ENCODE results near the gene CBX3. TPM values are rescaled to one million over a fixed set of nuclear protein-coding genes. Genes with fewer than 3 reads are reported as not detected.

The CBX3 gene
- total and polyA plus RNA-seq, 2 experiments from 2014 or later, result 236 to 249 TPM

DNA sequence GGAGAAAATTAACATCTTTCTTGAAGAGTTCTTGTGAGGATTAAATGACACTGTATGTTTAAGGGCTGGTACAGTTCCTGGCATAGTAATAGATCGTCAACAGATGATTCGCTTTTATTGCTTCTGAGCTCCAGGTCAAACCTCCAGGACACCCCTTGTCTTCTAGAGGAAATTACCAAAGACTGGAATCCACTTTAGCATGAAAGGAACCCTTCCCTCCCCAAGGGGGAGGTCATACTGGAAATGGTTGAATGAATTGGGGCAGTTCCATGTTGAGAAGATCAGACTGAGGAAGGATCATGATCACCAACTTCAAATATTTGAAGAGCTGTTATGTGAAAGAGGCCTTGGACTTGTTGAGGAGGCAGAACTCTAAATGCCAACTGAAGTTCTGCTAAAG is 40.6 kb upstream of the CBX3 start (continued):
- TF ChIP-seq, protein P1, sequence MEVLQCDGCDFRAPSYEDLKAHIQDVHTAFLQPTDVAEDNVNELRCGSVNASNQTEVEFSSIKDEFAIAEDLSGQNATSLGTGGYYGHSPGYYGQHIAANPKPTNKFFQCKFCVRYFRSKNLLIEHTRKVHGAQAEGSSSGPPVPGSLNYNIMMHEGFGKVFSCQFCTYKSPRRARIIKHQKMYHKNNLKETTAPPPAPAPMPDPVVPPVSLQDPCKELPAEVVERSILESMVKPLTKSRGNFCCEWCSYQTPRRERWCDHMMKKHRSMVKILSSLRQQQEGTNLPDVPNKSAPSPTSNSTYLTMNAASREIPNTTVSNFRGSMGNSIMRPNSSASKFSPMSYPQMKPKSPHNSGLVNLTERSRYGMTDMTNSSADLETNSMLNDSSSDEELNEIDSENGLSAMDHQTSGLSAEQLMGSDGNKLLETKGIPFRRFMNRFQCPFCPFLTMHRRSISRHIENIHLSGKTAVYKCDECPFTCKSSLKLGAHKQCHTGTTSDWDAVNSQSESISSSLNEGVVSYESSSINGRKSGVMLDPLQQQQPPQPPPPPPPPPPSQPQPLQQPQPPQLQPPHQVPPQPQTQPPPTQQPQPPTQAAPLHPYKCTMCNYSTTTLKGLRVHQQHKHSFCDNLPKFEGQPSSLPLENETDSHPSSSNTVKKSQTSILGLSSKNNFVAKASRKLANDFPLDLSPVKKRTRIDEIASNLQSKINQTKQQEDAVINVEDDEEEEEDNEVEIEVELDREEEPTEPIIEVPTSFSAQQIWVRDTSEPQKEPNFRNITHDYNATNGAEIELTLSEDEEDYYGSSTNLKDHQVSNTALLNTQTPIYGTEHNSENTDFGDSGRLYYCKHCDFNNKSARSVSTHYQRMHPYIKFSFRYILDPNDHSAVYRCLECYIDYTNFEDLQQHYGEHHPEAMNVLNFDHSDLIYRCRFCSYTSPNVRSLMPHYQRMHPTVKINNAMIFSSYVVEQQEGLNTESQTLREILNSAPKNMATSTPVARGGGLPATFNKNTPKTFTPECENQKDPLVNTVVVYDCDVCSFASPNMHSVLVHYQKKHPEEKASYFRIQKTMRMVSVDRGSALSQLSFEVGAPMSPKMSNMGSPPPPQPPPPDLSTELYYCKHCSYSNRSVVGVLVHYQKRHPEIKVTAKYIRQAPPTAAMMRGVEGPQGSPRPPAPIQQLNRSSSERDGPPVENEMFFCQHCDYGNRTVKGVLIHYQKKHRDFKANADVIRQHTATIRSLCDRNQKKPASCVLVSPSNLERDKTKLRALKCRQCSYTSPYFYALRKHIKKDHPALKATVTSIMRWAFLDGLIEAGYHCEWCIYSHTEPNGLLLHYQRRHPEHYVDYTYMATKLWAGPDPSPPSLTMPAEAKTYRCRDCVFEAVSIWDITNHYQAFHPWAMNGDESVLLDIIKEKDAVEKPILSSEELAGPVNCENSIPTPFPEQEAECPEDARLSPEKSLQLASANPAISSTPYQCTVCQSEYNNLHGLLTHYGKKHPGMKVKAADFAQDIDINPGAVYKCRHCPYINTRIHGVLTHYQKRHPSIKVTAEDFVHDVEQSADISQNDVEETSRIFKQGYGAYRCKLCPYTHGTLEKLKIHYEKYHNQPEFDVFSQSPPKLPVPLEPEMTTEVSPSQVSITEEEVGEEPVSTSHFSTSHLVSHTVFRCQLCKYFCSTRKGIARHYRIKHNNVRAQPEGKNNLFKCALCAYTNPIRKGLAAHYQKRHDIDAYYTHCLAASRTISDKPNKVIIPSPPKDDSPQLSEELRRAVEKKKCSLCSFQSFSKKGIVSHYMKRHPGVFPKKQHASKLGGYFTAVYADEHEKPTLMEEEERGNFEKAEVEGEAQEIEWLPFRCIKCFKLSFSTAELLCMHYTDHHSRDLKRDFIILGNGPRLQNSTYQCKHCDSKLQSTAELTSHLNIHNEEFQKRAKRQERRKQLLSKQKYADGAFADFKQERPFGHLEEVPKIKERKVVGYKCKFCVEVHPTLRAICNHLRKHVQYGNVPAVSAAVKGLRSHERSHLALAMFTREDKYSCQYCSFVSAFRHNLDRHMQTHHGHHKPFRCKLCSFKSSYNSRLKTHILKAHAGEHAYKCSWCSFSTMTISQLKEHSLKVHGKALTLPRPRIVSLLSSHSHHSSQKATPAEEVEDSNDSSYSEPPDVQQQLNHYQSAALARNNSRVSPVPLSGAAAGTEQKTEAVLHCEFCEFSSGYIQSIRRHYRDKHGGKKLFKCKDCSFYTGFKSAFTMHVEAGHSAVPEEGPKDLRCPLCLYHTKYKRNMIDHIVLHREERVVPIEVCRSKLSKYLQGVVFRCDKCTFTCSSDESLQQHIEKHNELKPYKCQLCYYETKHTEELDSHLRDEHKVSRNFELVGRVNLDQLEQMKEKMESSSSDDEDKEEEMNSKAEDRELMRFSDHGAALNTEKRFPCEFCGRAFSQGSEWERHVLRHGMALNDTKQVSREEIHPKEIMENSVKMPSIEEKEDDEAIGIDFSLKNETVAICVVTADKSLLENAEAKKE (CRISPR knock-in tag; IDR thresholded peaks at IDR 0.05), result no peak
- TF ChIP-seq, protein P2, sequence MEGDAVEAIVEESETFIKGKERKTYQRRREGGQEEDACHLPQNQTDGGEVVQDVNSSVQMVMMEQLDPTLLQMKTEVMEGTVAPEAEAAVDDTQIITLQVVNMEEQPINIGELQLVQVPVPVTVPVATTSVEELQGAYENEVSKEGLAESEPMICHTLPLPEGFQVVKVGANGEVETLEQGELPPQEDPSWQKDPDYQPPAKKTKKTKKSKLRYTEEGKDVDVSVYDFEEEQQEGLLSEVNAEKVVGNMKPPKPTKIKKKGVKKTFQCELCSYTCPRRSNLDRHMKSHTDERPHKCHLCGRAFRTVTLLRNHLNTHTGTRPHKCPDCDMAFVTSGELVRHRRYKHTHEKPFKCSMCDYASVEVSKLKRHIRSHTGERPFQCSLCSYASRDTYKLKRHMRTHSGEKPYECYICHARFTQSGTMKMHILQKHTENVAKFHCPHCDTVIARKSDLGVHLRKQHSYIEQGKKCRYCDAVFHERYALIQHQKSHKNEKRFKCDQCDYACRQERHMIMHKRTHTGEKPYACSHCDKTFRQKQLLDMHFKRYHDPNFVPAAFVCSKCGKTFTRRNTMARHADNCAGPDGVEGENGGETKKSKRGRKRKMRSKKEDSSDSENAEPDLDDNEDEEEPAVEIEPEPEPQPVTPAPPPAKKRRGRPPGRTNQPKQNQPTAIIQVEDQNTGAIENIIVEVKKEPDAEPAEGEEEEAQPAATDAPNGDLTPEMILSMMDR (conservative IDR thresholded peaks at IDR 0.05; ENCODE audit: low read depth in 2 of 2), result no peak
- TF ChIP-seq, protein P3, sequence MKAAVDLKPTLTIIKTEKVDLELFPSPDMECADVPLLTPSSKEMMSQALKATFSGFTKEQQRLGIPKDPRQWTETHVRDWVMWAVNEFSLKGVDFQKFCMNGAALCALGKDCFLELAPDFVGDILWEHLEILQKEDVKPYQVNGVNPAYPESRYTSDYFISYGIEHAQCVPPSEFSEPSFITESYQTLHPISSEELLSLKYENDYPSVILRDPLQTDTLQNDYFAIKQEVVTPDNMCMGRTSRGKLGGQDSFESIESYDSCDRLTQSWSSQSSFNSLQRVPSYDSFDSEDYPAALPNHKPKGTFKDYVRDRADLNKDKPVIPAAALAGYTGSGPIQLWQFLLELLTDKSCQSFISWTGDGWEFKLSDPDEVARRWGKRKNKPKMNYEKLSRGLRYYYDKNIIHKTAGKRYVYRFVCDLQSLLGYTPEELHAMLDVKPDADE (IDR thresholded peaks at IDR 0.05), result no peak
- TF ChIP-seq STAT1 (IDR thresholded peaks at IDR 0.05; ENCODE audit: unreplicated experiment) (no peak), EZH2phosphoT487 (IDR thresholded peaks at IDR 0.05; ENCODE audit: unreplicated experiment) (no peak), JUNB (IDR thresholded peaks at IDR 0.05; ENCODE audit: unreplicated experiment) (no peak), POLR2AphosphoS5 (IDR thresholded peaks at IDR 0.05; ENCODE audit: low read depth) (no peak)

DNA sequence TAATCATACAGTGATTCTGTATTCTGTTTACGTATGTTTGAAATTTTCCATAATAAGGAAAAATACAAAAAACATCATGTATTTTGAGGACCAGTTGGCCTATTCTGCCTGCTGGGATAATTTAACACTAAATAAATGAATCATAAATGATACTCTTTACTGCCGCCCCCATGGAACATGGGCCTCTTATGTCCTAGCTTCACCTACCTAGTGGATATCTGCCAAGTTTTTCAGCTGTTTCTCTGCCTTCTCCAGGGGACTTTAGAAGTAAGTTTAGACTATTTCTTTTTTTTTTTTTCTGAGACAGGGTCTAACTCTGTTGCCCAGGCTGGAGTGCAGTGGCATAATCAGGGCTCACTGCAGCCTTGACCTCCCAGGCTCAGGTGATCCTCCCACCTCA is 39.1 kb upstream of the CBX3 start:
- Mint-ChIP-seq H3K4me3 (no peak overlapping the region), H3K36me3 (ENCODE audit: low read depth) (peaks cover 66% of the 10 kb centered on the region), H3K27ac (no peak overlapping the region), H3K9me3 (peaks cover 16% of the 10 kb centered on the region; the same call in 2 of the 3 replicates), H3K27me3 (ENCODE audit: insufficient read depth, low read depth, poor library complexity) (peaks cover 14% of the 10 kb centered on the region), H3K4me1 (peaks cover 59% of the 10 kb centered on the region)
- H3K27me3 ChIP-seq (ENCODE audit: insufficient read depth), result no peaks in the 10 kb centered on the region
- TF ChIP-seq JUNB (IDR thresholded peaks at IDR 0.05; ENCODE audit: unreplicated experiment) (no peak), EZH2 (IDR thresholded peaks at IDR 0.05; ENCODE audit: low read depth, unreplicated experiment) (no peak), ZNF114 (CRISPR knock-in tag; IDR thresholded peaks at IDR 0.05) (no peak), ZNF331 (CRISPR knock-in tag; IDR thresholded peaks at IDR 0.05; ENCODE audit: low read depth) (no peak)
- TF ChIP-seq, protein P3 (IDR thresholded peaks at IDR 0.05), result no peak
- TF ChIP-seq, protein P2 (conservative IDR thresholded peaks at IDR 0.05; ENCODE audit: low read depth in 2 of 2), result no peak
- no peaks in the 10 kb centered on the region for H3K36me3 ChIP-seq (ENCODE audit: insufficient read depth)
- peaks cover 100% of the 10 kb centered on the region for H3K79me2 ChIP-seq (replicated peaks; ENCODE audit: insufficient read depth)
- no peaks in the 10 kb centered on the region for H3F3A ChIP-seq (replicated peaks; ENCODE audit: low read depth)
- no peak for ATAC-seq
- no peak for DNase-seq (ENCODE audit: low spot score)
- H4K20me1 ChIP-seq (replicated peaks; ENCODE audit: insufficient read depth), result peaks cover 79% of the 10 kb centered on the region
- no peak overlapping the region for H3K4me2 ChIP-seq
- H3K9me2 ChIP-seq (ENCODE audit: insufficient read depth), result no peaks in the 10 kb centered on the region
- H2AFZ ChIP-seq, result no peak overlapping the region
- H3K4me1 ChIP-seq (ENCODE audit: insufficient read depth), result peaks cover 68% of the 10 kb centered on the region
- no peak overlapping the region for H3K27ac ChIP-seq (ENCODE audit: low read depth)
- no peak overlapping the region for H3K4me3 ChIP-seq

All from GM23338 (cell line).